Measurements from ENCODE around the gene MCM5. TPM values are rescaled to one million over a fixed set of nuclear protein-coding genes. Genes with fewer than 3 reads are reported as not detected.

Gene MCM5
- total RNA-seq, 2 donors from 2014 or later, result 124 to 273 TPM

- Mint-ChIP-seq H3K4me3 (no peak overlapping the region), H3K27ac (no peak overlapping the region), H3K27me3 (no peaks in the 10 kb centered on the region), H3K4me1 (peaks cover 9% of the 10 kb centered on the region), H3K9me3 (no peaks in the 10 kb centered on the region), H3K36me3 (ENCODE audit: low read depth) (peaks cover 99% of the 10 kb centered on the region)
- ATAC-seq (replicated peaks), result no peak
Observed at GRCh38 chr22:35404176-35404575, 4.2 kb downstream of the MCM5 start.

GRCh38 chr22:35406443-35406842 lies 6.5 kb downstream of the MCM5 start:
- Mint-ChIP-seq H3K4me1 (peaks cover 4% of the 10 kb centered on the region), H3K4me3 (no peak overlapping the region), H3K27ac (no peak overlapping the region), H3K9me3 (no peaks in the 10 kb centered on the region), H3K36me3 (ENCODE audit: low read depth) (peaks cover 99% of the 10 kb centered on the region), H3K27me3 (no peaks in the 10 kb centered on the region)
- ATAC-seq (replicated peaks), result no peak

- no peaks in the 10 kb centered on the region for H3K27me3 Mint-ChIP-seq
- no peaks in the 10 kb centered on the region for H3K4me1 Mint-ChIP-seq
- H3K4me3 Mint-ChIP-seq, result no peak overlapping the region
- H3K9me3 Mint-ChIP-seq, result no peaks in the 10 kb centered on the region
- ATAC-seq (replicated peaks), result no peak
- H3K27ac Mint-ChIP-seq, result no peak overlapping the region
- H3K36me3 Mint-ChIP-seq (ENCODE audit: low read depth), result peaks cover 99% of the 10 kb centered on the region
Observed at GRCh38 chr22:35407362-35407761, 7.4 kb downstream of the MCM5 start.

- Mint-ChIP-seq H3K4me1 (no peaks in the 10 kb centered on the region), H3K27ac (no peak overlapping the region), H3K36me3 (ENCODE audit: low read depth) (peaks cover 99% of the 10 kb centered on the region), H3K27me3 (no peaks in the 10 kb centered on the region), H3K4me3 (no peak overlapping the region), H3K9me3 (no peaks in the 10 kb centered on the region)
- peak; percentile 37 for ATAC-seq (replicated peaks)
Observed at GRCh38 chr22:35409783-35410662, 10.1 kb downstream of the MCM5 start.

GRCh38 chr22:35410663-35411034 lies 10.7 kb downstream of the MCM5 start:
- no peak for ATAC-seq (replicated peaks)
- H3K27me3 Mint-ChIP-seq, result no peaks in the 10 kb centered on the region
- H3K4me3 Mint-ChIP-seq, result no peak overlapping the region
- H3K36me3 Mint-ChIP-seq (ENCODE audit: low read depth), result peaks cover 99% of the 10 kb centered on the region
- H3K4me1 Mint-ChIP-seq, result no peaks in the 10 kb centered on the region
- H3K9me3 Mint-ChIP-seq, result no peaks in the 10 kb centered on the region
- H3K27ac Mint-ChIP-seq, result no peak overlapping the region

- Mint-ChIP-seq H3K36me3 (ENCODE audit: low read depth) (peaks cover 99% of the 10 kb centered on the region), H3K27me3 (no peaks in the 10 kb centered on the region), H3K4me3 (no peak overlapping the region), H3K9me3 (no peaks in the 10 kb centered on the region), H3K4me1 (no peaks in the 10 kb centered on the region), H3K27ac (no peak overlapping the region)
- ATAC-seq (replicated peaks), result no peak
Observed at GRCh38 chr22:35411102-35411501, 11.2 kb downstream of the MCM5 start.

- Mint-ChIP-seq H3K27ac (no peak overlapping the region), H3K4me3 (no peak overlapping the region), H3K27me3 (no peaks in the 10 kb centered on the region), H3K9me3 (no peaks in the 10 kb centered on the region), H3K36me3 (ENCODE audit: low read depth) (peaks cover 96% of the 10 kb centered on the region), H3K4me1 (no peaks in the 10 kb centered on the region)
- no peak for ATAC-seq (replicated peaks)
Observed at GRCh38 chr22:35413624-35414023, 13.7 kb downstream of the MCM5 start.

- H3K4me1 Mint-ChIP-seq, result no peaks in the 10 kb centered on the region
Observed at GRCh38 chr22:35417606-35418005, 17.7 kb downstream of the MCM5 start.

GRCh38 chr22:35418088-35418487 lies 18.1 kb downstream of the MCM5 start:
- Mint-ChIP-seq H3K9me3 (no peaks in the 10 kb centered on the region), H3K4me3 (no peak overlapping the region), H3K27me3 (no peaks in the 10 kb centered on the region), H3K4me1 (no peaks in the 10 kb centered on the region), H3K36me3 (ENCODE audit: low read depth) (peaks cover 97% of the 10 kb centered on the region), H3K27ac (no peak overlapping the region)
- ATAC-seq (replicated peaks), result no peak

More at GRCh38 chr22:35417606-35418005, 17.7 kb downstream of the MCM5 start:
- no peak overlapping the region for H3K4me3 Mint-ChIP-seq
- no peak for ATAC-seq (replicated peaks)
- no peak overlapping the region for H3K27ac Mint-ChIP-seq
- H3K36me3 Mint-ChIP-seq (ENCODE audit: low read depth), result peaks cover 97% of the 10 kb centered on the region
- no peaks in the 10 kb centered on the region for H3K27me3 Mint-ChIP-seq
- no peaks in the 10 kb centered on the region for H3K9me3 Mint-ChIP-seq

GRCh38 chr22:35418731-35419130 lies 18.8 kb downstream of the MCM5 start:
- no peak overlapping the region for H3K27ac Mint-ChIP-seq
- ATAC-seq (replicated peaks), result no peak
- H3K9me3 Mint-ChIP-seq, result no peaks in the 10 kb centered on the region
- H3K36me3 Mint-ChIP-seq (ENCODE audit: low read depth), result peaks cover 97% of the 10 kb centered on the region
- no peaks in the 10 kb centered on the region for H3K4me1 Mint-ChIP-seq
- no peaks in the 10 kb centered on the region for H3K27me3 Mint-ChIP-seq
- no peak overlapping the region for H3K4me3 Mint-ChIP-seq

- Mint-ChIP-seq H3K27ac (no peak overlapping the region), H3K27me3 (no peaks in the 10 kb centered on the region), H3K4me1 (no peaks in the 10 kb centered on the region), H3K9me3 (no peaks in the 10 kb centered on the region), H3K36me3 (ENCODE audit: low read depth) (peaks cover 97% of the 10 kb centered on the region), H3K4me3 (no peak overlapping the region)
- ATAC-seq (replicated peaks), result no peak
Observed at GRCh38 chr22:35419756-35420155, 19.8 kb downstream of the MCM5 start.

GRCh38 chr22:35421121-35421520 lies 21.2 kb downstream of the MCM5 start:
- no peaks in the 10 kb centered on the region for H3K4me1 Mint-ChIP-seq
- H3K27ac Mint-ChIP-seq, result no peak overlapping the region
- H3K4me3 Mint-ChIP-seq, result no peak overlapping the region
- no peaks in the 10 kb centered on the region for H3K27me3 Mint-ChIP-seq
- H3K36me3 Mint-ChIP-seq (ENCODE audit: low read depth), result peaks cover 96% of the 10 kb centered on the region
- H3K9me3 Mint-ChIP-seq, result no peaks in the 10 kb centered on the region
- no peak for ATAC-seq (replicated peaks)

GRCh38 chr22:35422145-35422544 lies 22.2 kb downstream of the MCM5 start:
- H3K36me3 Mint-ChIP-seq (ENCODE audit: low read depth), result peaks cover 96% of the 10 kb centered on the region
- ATAC-seq (replicated peaks), result no peak

GRCh38 chr22:35422936-35423335 lies 23.0 kb downstream of the MCM5 start:
- H3K27ac Mint-ChIP-seq, result no peak overlapping the region
- H3K4me1 Mint-ChIP-seq, result peaks cover 4% of the 10 kb centered on the region
- ATAC-seq (replicated peaks), result no peak
- H3K4me3 Mint-ChIP-seq, result no peak overlapping the region
- H3K36me3 Mint-ChIP-seq (ENCODE audit: low read depth), result peaks cover 96% of the 10 kb centered on the region
- no peaks in the 10 kb centered on the region for H3K9me3 Mint-ChIP-seq
- no peaks in the 10 kb centered on the region for H3K27me3 Mint-ChIP-seq

More at GRCh38 chr22:35422145-35422544, 22.2 kb downstream of the MCM5 start:
- H3K4me3 Mint-ChIP-seq, result no peak overlapping the region
- H3K9me3 Mint-ChIP-seq, result no peaks in the 10 kb centered on the region
- peaks cover 4% of the 10 kb centered on the region for H3K4me1 Mint-ChIP-seq
- no peaks in the 10 kb centered on the region for H3K27me3 Mint-ChIP-seq
- no peak overlapping the region for H3K27ac Mint-ChIP-seq

GRCh38 chr22:35424081-35424480 lies 24.1 kb downstream of the MCM5 start:
- no peak for ATAC-seq (replicated peaks)
- H3K27ac Mint-ChIP-seq, result no peak overlapping the region
- H3K27me3 Mint-ChIP-seq, result no peaks in the 10 kb centered on the region
- peaks cover 99% of the 10 kb centered on the region for H3K36me3 Mint-ChIP-seq (ENCODE audit: low read depth)
- H3K4me3 Mint-ChIP-seq, result no peak overlapping the region
- H3K4me1 Mint-ChIP-seq, result peaks cover 4% of the 10 kb centered on the region
- H3K9me3 Mint-ChIP-seq, result no peaks in the 10 kb centered on the region

Data from activated T-helper 17 cell treated with anti-CD3 and anti-CD28 coated beads, Interleukin-2, amount 50 U/mL, for 72 hours (primary cell).